IMR-90 (cell line): ENCODE measurements around the gene DOCK7. TPM values are rescaled to one million over a fixed set of nuclear protein-coding genes. Genes with fewer than 3 reads are reported as not detected.

Experiments
- ATAC-seq: fragments of 200-7000 bp; cut with Tn5 transposase; 2 replicates; pipeline ENCODE4 v1.9.1; 2020; ENCODE audit warnings: low read depth, mild to moderate bottlenecking, moderate library complexity
- BruUV-seq: library from RNA; stranded (reverse); fragments of 400-500 nt; replicated peaks from 2 replicates; lab custom pipeline; 2021; lab: Mats Ljungman, UMichigan
- CTCF ChIA-PET: fragments of 300-600 bp; formaldehyde crosslinking; extraction: SDS; loops from one replicate; lab custom pipeline; 2021; ENCODE audit warnings: antibody characterized with exemption; lab: Yijun Ruan, JAX
- POLR2A ChIA-PET: fragments of 300-600 bp; sonication (Branson Sonifier 250); formaldehyde crosslinking; loops from one replicate; lab custom pipeline; 2022; ENCODE audit warnings: antibody characterized with exemption; ENCODE audit not compliant: unreplicated experiment; lab: Charles Lee
- DNase-seq: peaks from one replicate; pipeline ENCODE4 v3.0.0; 2013
- H2AFZ ChIP-seq: replicated peaks from 2 replicates; pipeline ENCODE3; 2013; ENCODE audit warnings: low read length, mild to moderate bottlenecking; ENCODE audit not compliant: poor library complexity
- H2AK5ac ChIP-seq: 2 replicates; pipeline ENCODE4 v1.6.1; 2013; ENCODE audit warnings: low read depth, low read length, inconsistent platforms
- H2AK9ac ChIP-seq: replicated peaks from 2 replicates; pipeline ENCODE3; 2013; ENCODE audit warnings: mild to moderate bottlenecking, low read depth, low read length, moderate library complexity; ENCODE audit not compliant: poor library complexity
- H2BK120ac ChIP-seq: 2 replicates; pipeline ENCODE4 v1.6.1; 2013; ENCODE audit warnings: low read depth, low read length, inconsistent platforms
- H2BK15ac ChIP-seq: 3 replicates; pipeline ENCODE4 v1.6.1; 2013; ENCODE audit warnings: low read depth, low read length, inconsistent platforms
- H2BK20ac ChIP-seq: 2 replicates; pipeline ENCODE4 v1.6.1; 2013; ENCODE audit warnings: low read depth, mild to moderate bottlenecking, inconsistent platforms, low read length, moderate library complexity
- H2BK5ac ChIP-seq: 2 replicates; pipeline ENCODE4 v1.6.1; 2013; ENCODE audit warnings: mild to moderate bottlenecking, low read depth, low read length, inconsistent platforms; ENCODE audit not compliant: poor library complexity, severe bottlenecking
- H3K14ac ChIP-seq: replicated peaks from 2 replicates; pipeline ENCODE4 v1.6.1; 2013; ENCODE audit warnings: low read depth, low read length, inconsistent platforms
- H3K18ac ChIP-seq: 2 replicates; pipeline ENCODE4 v1.6.1; 2013; ENCODE audit warnings: low read depth, low read length, control low read depth
- H3K23ac ChIP-seq: 2 replicates; pipeline ENCODE4 v1.6.1; 2013; ENCODE audit warnings: low read depth, low read length, inconsistent platforms
- H3K27ac ChIP-seq: 2 replicates; pipeline ENCODE4 v1.5.1; 2013; ENCODE audit warnings: mild to moderate bottlenecking, control low read depth, low read length; ENCODE audit not compliant: insufficient read depth
- H3K27me3 ChIP-seq: 2 replicates; pipeline ENCODE4 v1.6.1; 2013; ENCODE audit warnings: low read length; ENCODE audit not compliant: control insufficient read depth, insufficient read depth
- H3K36me3 ChIP-seq: 2 replicates; pipeline ENCODE4 v1.6.1; 2013; ENCODE audit warnings: low read length, mixed read lengths; ENCODE audit not compliant: control insufficient read depth, insufficient read depth
- H3K4ac ChIP-seq: 2 replicates; pipeline ENCODE4 v1.6.1; 2013; ENCODE audit warnings: low read depth, low read length, inconsistent platforms
- H3K4me1 ChIP-seq: 2 replicates; pipeline ENCODE4 v1.6.1; 2013; ENCODE audit warnings: low read length, mixed read lengths; ENCODE audit not compliant: control insufficient read depth, insufficient read depth
- H3K4me2 ChIP-seq: 2 replicates; pipeline ENCODE4 v1.6.1; 2013; ENCODE audit warnings: low read depth, mild to moderate bottlenecking, control low read depth, low read length, moderate library complexity
- H3K4me3 ChIP-seq: 2 replicates; pipeline ENCODE4 v1.5.1; 2013; ENCODE audit warnings: low read depth, mild to moderate bottlenecking, control low read depth, low read length, moderate library complexity; ENCODE audit not compliant: insufficient read depth
- H3K56ac ChIP-seq: 2 replicates; pipeline ENCODE4 v1.6.1; 2013; ENCODE audit warnings: low read length, inconsistent platforms; ENCODE audit not compliant: insufficient read depth; ENCODE audit errors: extremely low read depth
- H3K79me1 ChIP-seq, 2 experiments: 2 replicates each; pipeline ENCODE4 v1.6.1; 2013; ENCODE audit warnings: low read length in 2 of 2, inconsistent platforms in 1 of 2, low read depth in 1 of 2
- H3K9ac ChIP-seq: 2 replicates; pipeline ENCODE4 v1.6.1; 2013; ENCODE audit warnings: low read depth, low read length, control low read depth
- H3K9me1 ChIP-seq: 2 replicates; pipeline ENCODE4 v1.6.1; 2013; ENCODE audit warnings: low read length, inconsistent platforms; ENCODE audit not compliant: insufficient read depth
- H3K9me3 ChIP-seq: 2 replicates; pipeline ENCODE4 v1.6.1; 2013; ENCODE audit warnings: low read length; ENCODE audit not compliant: control insufficient read depth, insufficient read depth
- H4K20me1 ChIP-seq: 2 replicates; pipeline ENCODE4 v1.6.1; 2013; ENCODE audit warnings: low read length, inconsistent platforms; ENCODE audit not compliant: insufficient read depth
- H4K5ac ChIP-seq: 2 replicates; pipeline ENCODE4 v1.6.1; 2013; ENCODE audit warnings: mild to moderate bottlenecking, low read depth, low read length, control low read depth
- H4K8ac ChIP-seq, 2 experiments: 2 replicates each; pipeline ENCODE4 v1.6.1; 2013; ENCODE audit warnings: low read depth in 2 of 2, low read length in 2 of 2, control low read depth in 1 of 2, inconsistent platforms in 1 of 2
- H4K91ac ChIP-seq: 2 replicates; pipeline ENCODE4 v1.6.1; 2013; ENCODE audit warnings: low read depth, low read length, inconsistent platforms; ENCODE audit not compliant: insufficient read depth
- MAZ ChIP-seq: IDR thresholded peaks from 2 replicates; pipeline ENCODE4 v1.6.1; 2012; ENCODE audit warnings: low read depth, mild to moderate bottlenecking, low read length, improper control_type of control experiment, moderate library complexity, borderline replicate concordance
- NFE2L2 ChIP-seq: fragments of 150-350 bp; IDR thresholded peaks from 2 replicates; pipeline ENCODE4 v1.6.1; 2016; ENCODE audit warnings: low read depth, mild to moderate bottlenecking, low read length
- POLR2A ChIP-seq: IDR thresholded peaks from 2 replicates; pipeline ENCODE4 v1.6.1; 2012; ENCODE audit warnings: mild to moderate bottlenecking, low read depth, low read length
- RAD21 ChIP-seq: IDR thresholded peaks from 2 replicates; pipeline ENCODE4 v1.6.1; 2012; ENCODE audit warnings: low read length, improper control_type of control experiment
- RCOR1 ChIP-seq: IDR thresholded peaks from 2 replicates; pipeline ENCODE4 v1.6.1; 2012; ENCODE audit warnings: mild to moderate bottlenecking, low read length, improper control_type of control experiment; ENCODE audit not compliant: insufficient replicate concordance
- WGBS, 2 experiments: methylation state at CpG; one replicate each; pipeline versions ENCODE4 v1.1.5 to v1.1.7; 2013; ENCODE audit warnings: missing lambda C conversion rate in 2 of 2; ENCODE audit not compliant: insufficient read length in 1 of 2; ENCODE audit errors: extremely low coverage in 2 of 2; 5-methylcytosine and 5-hydroxymethylcytosine counted together
- dilution Hi-C: fragments of 300-500 bp; cut with HindIII; formaldehyde crosslinking; loops from one replicate; pipeline ENCODE4 v1.14.3; 2018; ENCODE audit warnings: low sequenced_read_pairs; ENCODE audit not compliant: unreplicated experiment
- in situ Hi-C: fragments of 300-500 bp; cut with MboI; formaldehyde crosslinking; loops from 3 replicates; pipeline ENCODE4 v1.14.3; 2019; ENCODE audit warnings: low sequenced_read_pairs, inconsistent platforms, mixed read lengths
- intact Hi-C: fragments of 100-400 bp; cut with micrococcal nuclease; formaldehyde crosslinking; loops from 2 replicates; pipeline ENCODE4 v1.10.0; 2022
- polyA plus RNA-seq, 3 experiments: library from polyadenylated mRNA; depleted of rRNA; stranded (reverse); fragments of >200 nt; gene quantifications; 2 replicates each; pipeline ENCODE4 v1.2.3, GENCODE V29; 2012; ENCODE audit warnings: low replicate concordance in 1 of 3
- total RNA-seq: library from RNA; depleted of rRNA; stranded (reverse); fragments of >200 nt; gene quantifications from 2 replicates; pipeline ENCODE4 v1.2.3, GENCODE V29; 2012
- TF ChIP-seq, protein P1 (sequence below): fragments of 150-350 bp; IDR thresholded peaks from 2 replicates; pipeline ENCODE4 v1.6.1; 2016; ENCODE audit warnings: low read depth, mild to moderate bottlenecking, low read length, moderate library complexity, borderline replicate concordance

Gene DOCK7
- total and polyA plus RNA-seq, 2 of the 4 experiments (the other 2 are of a cell fraction) = 38.0 to 97.7 TPM

DNA sequence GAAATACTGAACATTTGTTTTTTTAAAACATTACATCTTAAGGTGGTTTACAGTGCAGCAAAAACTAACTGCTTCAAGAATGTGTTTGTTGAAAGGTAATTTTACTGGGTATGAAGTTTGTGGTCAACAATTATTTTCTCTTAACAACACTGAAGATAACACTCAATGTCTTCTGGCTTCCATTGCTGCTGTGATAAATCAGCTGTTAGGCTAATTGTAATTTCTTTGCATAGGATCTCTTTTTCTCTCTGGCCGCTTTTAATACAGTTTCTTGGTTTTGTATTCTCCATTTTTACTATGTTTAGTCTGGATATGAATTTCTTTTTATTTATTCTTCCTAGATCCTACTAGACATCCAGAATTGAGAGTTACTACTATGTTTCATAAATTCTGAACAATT is 44.9 kb downstream of the DOCK7 start:
- ATAC-seq (no peak), DNase-seq (no peak)
- no peak overlapping the region for H3K4me2 ChIP-seq
- H2BK20ac ChIP-seq = no peak overlapping the region
- no peak overlapping the region for H2BK15ac ChIP-seq
- H2AK5ac ChIP-seq = no peak overlapping the region
- H3K23ac ChIP-seq = no peak overlapping the region
- peaks cover 18% of the 10 kb centered on the region for H3K36me3 ChIP-seq
- intact Hi-C loops (no loop called here), in situ Hi-C loops (no loop called here), dilution Hi-C loops (no loop called here)
- H3K9ac ChIP-seq = no peak overlapping the region
- ChIA-PET CTCF (interaction anchor here (0.5 kb wide), 1 partner anchor 89 kb away, joined by 3 read pairs; no protein-coding TSS in a partner anchor), POLR2A (no interaction called here)
- H3K9me3 ChIP-seq = no peaks in the 10 kb centered on the region
- no peaks in the 10 kb centered on the region for H3K27me3 ChIP-seq
- H4K91ac ChIP-seq = no peak overlapping the region
- no TSS peak for BruUV-seq
- no peak overlapping the region for H2AFZ ChIP-seq
- H4K20me1 ChIP-seq = no peaks in the 10 kb centered on the region
- H3K27ac ChIP-seq = no peak overlapping the region
- no peaks in the 10 kb centered on the region for H3K4me1 ChIP-seq
- H3K9me1 ChIP-seq = no peaks in the 10 kb centered on the region
- no CpG with 5 or more reads among the region's 1 CpG for WGBS, 2 experiments
- H2AK9ac ChIP-seq = no peak overlapping the region
- H3K4me3 ChIP-seq = no peak overlapping the region
- H3K14ac ChIP-seq = no peak overlapping the region
- no peak overlapping the region for H3K4ac ChIP-seq
- TF ChIP-seq, protein P1, sequence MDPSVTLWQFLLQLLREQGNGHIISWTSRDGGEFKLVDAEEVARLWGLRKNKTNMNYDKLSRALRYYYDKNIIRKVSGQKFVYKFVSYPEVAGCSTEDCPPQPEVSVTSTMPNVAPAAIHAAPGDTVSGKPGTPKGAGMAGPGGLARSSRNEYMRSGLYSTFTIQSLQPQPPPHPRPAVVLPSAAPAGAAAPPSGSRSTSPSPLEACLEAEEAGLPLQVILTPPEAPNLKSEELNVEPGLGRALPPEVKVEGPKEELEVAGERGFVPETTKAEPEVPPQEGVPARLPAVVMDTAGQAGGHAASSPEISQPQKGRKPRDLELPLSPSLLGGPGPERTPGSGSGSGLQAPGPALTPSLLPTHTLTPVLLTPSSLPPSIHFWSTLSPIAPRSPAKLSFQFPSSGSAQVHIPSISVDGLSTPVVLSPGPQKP = no peak
- TF ChIP-seq NFE2L2 = no peak
- no peak for TF ChIP-seq MAZ
- no peak for TF ChIP-seq POLR2A
- no peak for TF ChIP-seq RAD21
- no peak for TF ChIP-seq RCOR1
- H3K18ac ChIP-seq = no peak overlapping the region
- peaks cover 4 to 8% of the 10 kb centered on the region in 2 experiments; a peak in 2 of 4 replicates for H3K79me1 ChIP-seq
- no peak overlapping the region for H3K56ac ChIP-seq
- H2BK5ac ChIP-seq = no peak overlapping the region
- H4K5ac ChIP-seq = no peak overlapping the region
- no peak overlapping the region for H2BK120ac ChIP-seq
- H4K8ac ChIP-seq = no peak overlapping the region
